ENCODE measurements around the gene SLC35B4. TPM values are rescaled to one million over a fixed set of nuclear protein-coding genes. Genes with fewer than 3 reads are reported as not detected.

The SLC35B4 gene
- total RNA-seq, 1 experiment from 2014 or later: 13.3 TPM

- DNase-seq: no peak
- no peaks in the 10 kb centered on the region for H3K36me3 Mint-ChIP-seq (ENCODE audit: insufficient read depth, unreplicated experiment)
- CTCF ChIA-PET: no interaction called here
- TF ChIP-seq, protein P1, sequence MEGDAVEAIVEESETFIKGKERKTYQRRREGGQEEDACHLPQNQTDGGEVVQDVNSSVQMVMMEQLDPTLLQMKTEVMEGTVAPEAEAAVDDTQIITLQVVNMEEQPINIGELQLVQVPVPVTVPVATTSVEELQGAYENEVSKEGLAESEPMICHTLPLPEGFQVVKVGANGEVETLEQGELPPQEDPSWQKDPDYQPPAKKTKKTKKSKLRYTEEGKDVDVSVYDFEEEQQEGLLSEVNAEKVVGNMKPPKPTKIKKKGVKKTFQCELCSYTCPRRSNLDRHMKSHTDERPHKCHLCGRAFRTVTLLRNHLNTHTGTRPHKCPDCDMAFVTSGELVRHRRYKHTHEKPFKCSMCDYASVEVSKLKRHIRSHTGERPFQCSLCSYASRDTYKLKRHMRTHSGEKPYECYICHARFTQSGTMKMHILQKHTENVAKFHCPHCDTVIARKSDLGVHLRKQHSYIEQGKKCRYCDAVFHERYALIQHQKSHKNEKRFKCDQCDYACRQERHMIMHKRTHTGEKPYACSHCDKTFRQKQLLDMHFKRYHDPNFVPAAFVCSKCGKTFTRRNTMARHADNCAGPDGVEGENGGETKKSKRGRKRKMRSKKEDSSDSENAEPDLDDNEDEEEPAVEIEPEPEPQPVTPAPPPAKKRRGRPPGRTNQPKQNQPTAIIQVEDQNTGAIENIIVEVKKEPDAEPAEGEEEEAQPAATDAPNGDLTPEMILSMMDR (IDR thresholded peaks at IDR 0.05; ENCODE audit: unreplicated experiment): no peak
- no peak overlapping the region for H3K4me3 Mint-ChIP-seq (ENCODE audit: low read depth, unreplicated experiment)
- H3K27me3 Mint-ChIP-seq (ENCODE audit: unreplicated experiment): no peaks in the 10 kb centered on the region
- intact Hi-C loops (cut with micrococcal nuclease; ENCODE audit: unreplicated experiment): no loop called here
- H3K9me3 Mint-ChIP-seq (ENCODE audit: low read depth, unreplicated experiment): no peaks in the 10 kb centered on the region
- peaks cover 7% of the 10 kb centered on the region for H3K4me1 Mint-ChIP-seq (ENCODE audit: low read depth, unreplicated experiment)
- BruUV-seq (replicated peaks): no TSS peak
- no peak overlapping the region for H3K27ac Mint-ChIP-seq (ENCODE audit: unreplicated experiment)
Observed at GRCh38 chr7:134276951-134277350, 39.8 kb downstream of the SLC35B4 start.

DNA sequence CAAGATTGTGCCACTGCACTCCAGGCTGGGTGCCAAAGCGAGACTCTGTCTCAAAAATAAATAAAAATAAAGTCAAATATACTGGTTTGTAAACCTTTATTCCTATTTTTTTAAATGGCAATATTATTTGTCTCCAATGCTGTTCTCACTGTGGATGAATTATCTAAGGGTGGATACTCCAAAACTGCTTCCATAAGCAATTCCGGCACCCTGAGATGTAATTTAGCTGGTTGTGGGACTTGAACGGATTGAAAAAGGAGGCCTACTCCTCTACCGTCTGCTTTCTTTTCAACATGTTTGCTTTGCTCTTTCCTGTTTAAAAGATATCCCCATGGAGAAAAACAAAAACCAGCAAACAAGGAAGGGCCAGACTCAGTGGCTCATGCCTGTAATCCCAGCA lies 54.4 kb downstream of the SLC35B4 start:
- Mint-ChIP-seq H3K27me3 (ENCODE audit: unreplicated experiment) (peaks cover 14% of the 10 kb centered on the region), H3K36me3 (ENCODE audit: insufficient read depth, unreplicated experiment) (no peaks in the 10 kb centered on the region)

GRCh38 chr7:134255814-134256213 lies 60.9 kb downstream of the SLC35B4 start:
- DNase-seq: no peak
- H3K27ac Mint-ChIP-seq (ENCODE audit: unreplicated experiment): no peak overlapping the region
- CTCF ChIA-PET: no interaction called here
- no peaks in the 10 kb centered on the region for H3K4me1 Mint-ChIP-seq (ENCODE audit: low read depth, unreplicated experiment)
- H3K9me3 Mint-ChIP-seq (ENCODE audit: low read depth, unreplicated experiment): no peaks in the 10 kb centered on the region
- TF ChIP-seq, protein P1 (IDR thresholded peaks at IDR 0.05; ENCODE audit: unreplicated experiment): no peak
- intact Hi-C loops (cut with micrococcal nuclease; ENCODE audit: unreplicated experiment): no loop called here
- BruUV-seq (replicated peaks): no TSS peak
- H3K27me3 Mint-ChIP-seq (ENCODE audit: unreplicated experiment): no peaks in the 10 kb centered on the region
- no peak overlapping the region for H3K4me3 Mint-ChIP-seq (ENCODE audit: low read depth, unreplicated experiment)
- no peaks in the 10 kb centered on the region for H3K36me3 Mint-ChIP-seq (ENCODE audit: insufficient read depth, unreplicated experiment)

More for the DNA sequence above, 54.4 kb downstream of the SLC35B4 start:
- no peak for DNase-seq
- no peak overlapping the region for H3K4me3 Mint-ChIP-seq (ENCODE audit: low read depth, unreplicated experiment)
- peaks cover 5% of the 10 kb centered on the region for H3K9me3 Mint-ChIP-seq (ENCODE audit: low read depth, unreplicated experiment)
- CTCF ChIA-PET: no interaction called here
- no peaks in the 10 kb centered on the region for H3K4me1 Mint-ChIP-seq (ENCODE audit: low read depth, unreplicated experiment)
- H3K27ac Mint-ChIP-seq (ENCODE audit: unreplicated experiment): no peak overlapping the region
- BruUV-seq (replicated peaks): no TSS peak
- intact Hi-C loops (cut with micrococcal nuclease; ENCODE audit: unreplicated experiment): no loop called here
- TF ChIP-seq, protein P1 (IDR thresholded peaks at IDR 0.05; ENCODE audit: unreplicated experiment): no peak

DNA sequence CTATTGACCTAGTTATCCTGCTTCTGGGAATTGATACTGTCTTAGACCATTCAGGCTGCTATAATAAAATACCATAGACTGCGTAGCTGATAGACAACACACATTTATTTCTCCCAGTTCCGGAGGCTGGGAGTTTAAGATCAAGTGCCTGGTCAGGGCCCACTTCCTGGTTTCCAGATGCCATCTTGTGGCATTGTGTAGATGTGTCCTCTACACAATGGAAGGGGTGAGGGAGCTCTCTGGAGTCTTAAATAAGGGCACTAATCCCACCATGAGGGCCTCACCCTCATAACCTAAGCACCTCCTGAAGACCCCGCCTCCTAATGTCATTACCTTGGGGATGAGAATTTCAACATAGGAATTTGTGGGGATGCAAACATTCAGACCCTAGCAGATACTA lies 62.4 kb downstream of the SLC35B4 start:
- intact Hi-C loops (cut with micrococcal nuclease; ENCODE audit: unreplicated experiment): no loop called here
- DNase-seq: no peak
- no TSS peak for BruUV-seq (replicated peaks)
- Mint-ChIP-seq H3K4me1 (ENCODE audit: low read depth, unreplicated experiment) (no peaks in the 10 kb centered on the region), H3K4me3 (ENCODE audit: low read depth, unreplicated experiment) (no peak overlapping the region), H3K9me3 (ENCODE audit: low read depth, unreplicated experiment) (no peaks in the 10 kb centered on the region), H3K27ac (ENCODE audit: unreplicated experiment) (no peak overlapping the region), H3K36me3 (ENCODE audit: insufficient read depth, unreplicated experiment) (no peaks in the 10 kb centered on the region), H3K27me3 (ENCODE audit: unreplicated experiment) (no peaks in the 10 kb centered on the region)
- TF ChIP-seq, protein P1 (IDR thresholded peaks at IDR 0.05; ENCODE audit: unreplicated experiment): no peak
- CTCF ChIA-PET: interaction anchor here (0.8 kb wide), 1 partner anchor 58 kb away, joined by 4 read pairs; no protein-coding TSS in a partner anchor

Data from Calu3 (cell line).